Stomach (tissue), 9 donors: Measurements from ENCODE around the gene RNF213. TPM values are rescaled to one million over a fixed set of nuclear protein-coding genes. Genes with fewer than 3 reads are reported as not detected.
"Not testable (repeated sequence)": the region's sequence is repeated elsewhere in the genome, so short reads cannot be mapped to it uniquely, and the experiment has no call there.

Source experiments
- DNase-seq, 2 donors: peaks; one replicate each; pipeline versions ENCODE4 v3.0.0 to v3.0.0-alpha.2; 2013 to 2019
- H3K27ac ChIP-seq, 5 donors: fragments of 200-600 bp in 4 of 5; sonication (generic) in 4 of 5; one replicate each; pipeline ENCODE4 v1.5.1; 2013 to 2019; ENCODE audit warnings: mild to moderate bottlenecking in 1 of 5, moderate library complexity in 1 of 5
- H3K27me3 ChIP-seq, 3 donors: fragments of 200-600 bp; sonication (generic); one replicate each; pipeline ENCODE4 v1.5.1; 2017 to 2019; ENCODE audit warnings: mixed run types in 1 of 3
- H3K36me3 ChIP-seq, 4 donors: fragments of 200-600 bp; sonication (generic); 1 replicate in 3 of 4; 2 replicates in 1 of 4; pipeline ENCODE4 v1.5.1; 2016 to 2019
- H3K4me1 ChIP-seq, 4 donors: fragments of 200-600 bp; sonication (generic); one replicate each; pipeline ENCODE4 v1.5.1; 2016 to 2019
- H3K4me3 ChIP-seq, 4 donors: fragments of 200-600 bp; sonication (generic) in 3 of 4; one replicate each; pipeline ENCODE4 v1.5.1; 2016 to 2019; ENCODE audit warnings: mild to moderate bottlenecking in 1 of 4
- H3K9me3 ChIP-seq, 4 donors: fragments of 200-600 bp; sonication (generic); one replicate each; pipeline ENCODE4 v1.5.1; 2016 to 2019
- EP300 ChIP-seq: sonication (generic); formaldehyde crosslinking; IDR thresholded peaks from one replicate; pipeline ENCODE4 v1.6.1; 2017; ENCODE audit warnings: antibody characterized with exemption
- POLR2A ChIP-seq, 4 donors: fragments of 450-650 bp; IDR thresholded peaks; one replicate each; pipeline ENCODE4 v1.6.1; 2016; ENCODE audit warnings: antibody characterized with exemption in 4 of 4, control low read depth in 2 of 4, mild to moderate bottlenecking in 1 of 4, moderate library complexity in 1 of 4
- POLR2AphosphoS5 ChIP-seq, 3 donors: sonication (generic); formaldehyde crosslinking; IDR thresholded peaks; one replicate each; pipeline ENCODE4 v1.6.1; 2016; ENCODE audit warnings: antibody characterized with exemption in 3 of 3
- WGBS, 5 donors: extraction: QIAGEN DNeasy Blood & Tissue Kit in 3 of 5; methylation state at CpG; one replicate each; pipeline versions ENCODE4 v1.1.5 to v1.1.7; 2013 to 2018; 5-methylcytosine and 5-hydroxymethylcytosine counted together
- intact Hi-C: fragments of 100-400 bp; cut with DNase I; formaldehyde crosslinking; loops from one replicate; pipeline ENCODE4 v1.15.1; 2023; ENCODE audit warnings: low total_unique reads
- polyA plus RNA-seq, 3 donors: library from polyadenylated mRNA; stranded (reverse); fragments of 200-250 nt; gene quantifications; one replicate each; pipeline ENCODE4 v1.2.3, GENCODE V29; 2013
- total RNA-seq, 5 donors: library from RNA; depleted of rRNA; stranded (reverse); fragments of >200 nt; gene quantifications; one replicate each; pipeline versions ENCODE4 v1.1.0 to v1.2.3, GENCODE V29; 2014 to 2016
- TF ChIP-seq, protein P1 (sequence below), 7 experiments: fragments of 450-650 bp in 4 of 7; fragments of 200-600 bp in 3 of 7; sonication (generic) in 3 of 7; IDR thresholded peaks; one replicate each; pipeline ENCODE4 v1.5.1; 2016 to 2019; ENCODE audit warnings: antibody characterized with exemption in 7 of 7, control low read depth in 2 of 7, mild to moderate bottlenecking in 1 of 7
- donor health status: healthy with polysubstance abuse.
- donor health status: Bipolar disorder and iron deficiency.
- donor health status: healthy.

The RNF213 gene
- total and polyA plus RNA-seq, 8 donors, result 12.3 to 358 (median 138) TPM

GRCh38 chr17:80297996-80298560 lies 37.4 kb downstream of the RNF213 start:
- DNase-seq, result no peak
- no peak overlapping the region for H3K4me3 ChIP-seq
- no peaks in the 10 kb centered on the region for H3K4me1 ChIP-seq
- peaks cover 88 to 100% (median 100%) of the 10 kb centered on the region in 4 donors for H3K36me3 ChIP-seq
- intact Hi-C loops, result no loop called here
- no peaks in the 10 kb centered on the region for H3K27me3 ChIP-seq
- WGBS, 5 donors, result 86 to 92% (median 89%) methylated on average over 16 to 19 of the region's 19 CpGs
- peaks cover 0 to 2% (median 2%) of the 10 kb centered on the region in 4 donors for H3K9me3 ChIP-seq
- no peak for TF ChIP-seq EP300
- TF ChIP-seq, protein P1, sequence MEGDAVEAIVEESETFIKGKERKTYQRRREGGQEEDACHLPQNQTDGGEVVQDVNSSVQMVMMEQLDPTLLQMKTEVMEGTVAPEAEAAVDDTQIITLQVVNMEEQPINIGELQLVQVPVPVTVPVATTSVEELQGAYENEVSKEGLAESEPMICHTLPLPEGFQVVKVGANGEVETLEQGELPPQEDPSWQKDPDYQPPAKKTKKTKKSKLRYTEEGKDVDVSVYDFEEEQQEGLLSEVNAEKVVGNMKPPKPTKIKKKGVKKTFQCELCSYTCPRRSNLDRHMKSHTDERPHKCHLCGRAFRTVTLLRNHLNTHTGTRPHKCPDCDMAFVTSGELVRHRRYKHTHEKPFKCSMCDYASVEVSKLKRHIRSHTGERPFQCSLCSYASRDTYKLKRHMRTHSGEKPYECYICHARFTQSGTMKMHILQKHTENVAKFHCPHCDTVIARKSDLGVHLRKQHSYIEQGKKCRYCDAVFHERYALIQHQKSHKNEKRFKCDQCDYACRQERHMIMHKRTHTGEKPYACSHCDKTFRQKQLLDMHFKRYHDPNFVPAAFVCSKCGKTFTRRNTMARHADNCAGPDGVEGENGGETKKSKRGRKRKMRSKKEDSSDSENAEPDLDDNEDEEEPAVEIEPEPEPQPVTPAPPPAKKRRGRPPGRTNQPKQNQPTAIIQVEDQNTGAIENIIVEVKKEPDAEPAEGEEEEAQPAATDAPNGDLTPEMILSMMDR (IDR thresholded peaks at IDR 0.05), result no peak
- no peak for TF ChIP-seq POLR2A (IDR thresholded peaks at IDR 0.05)
- TF ChIP-seq POLR2AphosphoS5 (IDR thresholded peaks at IDR 0.05), result no peak
- no peak overlapping the region for H3K27ac ChIP-seq

- H3K9me3 ChIP-seq, result peaks cover 10 to 16% (median 11%) of the 10 kb centered on the region in 4 donors
- H3K27me3 ChIP-seq, intact Hi-C loops, H3K4me3 ChIP-seq, DNase-seq, H3K4me1 ChIP-seq, H3K27ac ChIP-seq: not testable (repeated sequence)
- peaks cover 87 to 100% (median 100%) of the 10 kb centered on the region in 4 donors for H3K36me3 ChIP-seq
- WGBS, 5 donors, result 73 to 99% (median 99%) methylated on average over 4 of the region's 4 CpGs
Observed at GRCh38 chr17:80299350-80300100, 38.9 kb downstream of the RNF213 start.

- H3K27me3 ChIP-seq, H3K4me1 ChIP-seq, intact Hi-C loops, DNase-seq, H3K27ac ChIP-seq, H3K4me3 ChIP-seq: not testable (repeated sequence)
- H3K36me3 ChIP-seq, result peaks cover 85 to 100% (median 100%) of the 10 kb centered on the region in 4 donors
- 91 to 100% (median 95%) methylated on average over 2 of the region's 2 CpGs for WGBS, 5 donors
- peaks cover 10 to 18% (median 11%) of the 10 kb centered on the region in 4 donors for H3K9me3 ChIP-seq
Observed at GRCh38 chr17:80300756-80301155, 40.1 kb downstream of the RNF213 start.

GRCh38 chr17:80303824-80304223 lies 43.2 kb downstream of the RNF213 start:
- Histone ChIP-seq H3K36me3 (peaks cover 86 to 100% (median 100%) of the 10 kb centered on the region in 4 donors), H3K27ac (no peak overlapping the region), H3K4me1 (no peaks in the 10 kb centered on the region), H3K9me3 (peaks cover 10 to 18% (median 11%) of the 10 kb centered on the region in 4 donors), H3K4me3 (no peak overlapping the region), H3K27me3 (no peaks in the 10 kb centered on the region)
- WGBS, 5 donors, result 95 to 100% (median 98%) methylated on average over 3 of the region's 3 CpGs
- TF ChIP-seq POLR2A (IDR thresholded peaks at IDR 0.05) (no peak), EP300 (no peak), POLR2AphosphoS5 (IDR thresholded peaks at IDR 0.05) (no peak)
- TF ChIP-seq, protein P1 (IDR thresholded peaks at IDR 0.05), result no peak
- DNase-seq, result no peak
- intact Hi-C loops, result no loop called here

- TF ChIP-seq, protein P1 (IDR thresholded peaks at IDR 0.05), result no peak
- TF ChIP-seq POLR2A (IDR thresholded peaks at IDR 0.05) (no peak), POLR2AphosphoS5 (IDR thresholded peaks at IDR 0.05) (no peak), EP300 (no peak)
- no peak for DNase-seq
- intact Hi-C loops, result no loop called here
- no peak overlapping the region for H3K27ac ChIP-seq
- H3K4me1 ChIP-seq, result no peaks in the 10 kb centered on the region
- H3K9me3 ChIP-seq, result peaks cover 8 to 15% (median 9%) of the 10 kb centered on the region in 4 donors
- WGBS, 5 donors, result 71 to 86% (median 83%) methylated on average over 12 of the region's 12 CpGs
- H3K36me3 ChIP-seq, result peaks cover 89 to 100% (median 100%) of the 10 kb centered on the region in 4 donors
- no peaks in the 10 kb centered on the region for H3K27me3 ChIP-seq
- H3K4me3 ChIP-seq, result no peak overlapping the region
Observed at GRCh38 chr17:80307994-80308691, 47.5 kb downstream of the RNF213 start.
